Activated CD8-positive, alpha-beta memory T cell treated with anti-CD3 and anti-CD28 coated beads, Interleukin-2, amount 50 U/mL, for 1 hour (primary cell): ENCODE measurements around the gene CRADD.
"Not testable (repeated sequence)": the region's sequence is repeated elsewhere in the genome, so short reads cannot be mapped to it uniquely, and the experiment has no call there.

Source experiments
- DNase-seq: peaks from one replicate; pipeline ENCODE4 v3.0.0-alpha.2; 2020; ENCODE audit errors: extremely low read depth

Gene CRADD

DNA sequence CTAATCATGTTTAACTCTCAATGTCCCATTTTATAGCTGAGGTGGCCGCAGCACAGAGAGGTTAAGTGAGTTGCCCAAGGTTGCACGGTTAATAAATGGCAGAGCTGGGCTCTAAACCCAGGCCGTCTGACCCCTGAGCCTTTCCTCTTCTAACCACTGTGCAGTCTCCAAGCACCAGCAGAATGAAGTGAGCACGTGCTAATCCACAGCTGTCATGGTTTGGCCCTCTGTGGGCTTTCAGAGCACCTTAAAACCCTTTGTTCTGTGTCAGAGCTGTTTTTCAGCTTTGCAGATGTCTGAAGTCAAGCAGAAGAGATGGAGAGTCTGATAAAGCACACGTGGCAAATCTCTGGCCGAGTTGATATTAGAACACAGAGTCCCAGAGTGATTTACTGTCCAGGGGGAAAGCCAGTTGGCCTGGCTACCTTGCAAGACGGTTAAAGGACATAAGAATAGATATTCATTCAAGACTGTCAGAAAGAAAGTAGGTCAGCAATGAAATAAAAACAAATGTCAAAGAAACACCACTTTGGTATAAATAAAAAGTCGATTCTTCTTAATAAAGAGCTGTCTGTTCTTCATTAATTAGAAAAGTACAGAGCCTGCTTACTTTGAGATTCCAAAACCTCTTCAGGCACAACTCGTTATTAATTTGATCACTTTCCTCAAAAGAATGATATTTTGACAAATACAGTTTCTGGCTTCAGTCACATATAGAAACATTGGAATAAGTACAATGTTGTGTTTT, 107.3 kb downstream of the CRADD start:
- DNase-seq = no peak

DNA sequence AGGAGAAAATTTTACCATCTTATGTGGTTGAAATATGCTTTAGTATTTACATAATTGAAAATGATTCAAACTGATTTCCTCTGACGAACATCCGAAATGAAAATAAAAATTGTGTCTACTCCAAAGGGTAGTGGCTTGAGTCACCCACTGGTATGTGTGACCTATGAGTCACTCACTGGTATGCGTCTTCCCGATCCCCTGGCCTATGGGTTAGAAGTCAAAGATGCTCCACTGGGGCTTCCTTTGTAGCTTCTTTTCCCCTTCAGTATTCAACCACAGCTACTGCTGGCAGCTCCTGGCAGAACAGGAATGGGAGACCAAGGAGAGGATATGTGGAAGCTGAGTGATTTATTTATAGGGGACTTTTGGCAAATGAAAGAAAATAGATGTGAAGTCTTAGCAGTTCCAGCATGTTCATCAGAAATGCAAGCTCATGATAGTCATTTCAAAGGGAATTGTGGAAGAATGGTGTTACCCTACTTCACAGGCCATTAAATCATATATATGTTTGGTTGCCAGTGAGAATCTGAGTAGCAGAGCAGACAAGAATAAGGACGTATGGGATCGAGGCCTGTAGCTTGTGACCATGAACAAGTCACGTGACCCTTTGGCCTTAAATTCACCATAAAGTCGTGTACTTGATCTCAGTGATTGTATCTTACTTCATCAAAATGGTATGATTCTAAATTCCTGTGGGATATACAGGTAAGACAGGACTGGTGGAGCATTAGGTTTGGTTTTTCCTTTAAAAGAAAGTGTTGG, 108.3 kb downstream of the CRADD start:
- DNase-seq = no peak

DNA sequence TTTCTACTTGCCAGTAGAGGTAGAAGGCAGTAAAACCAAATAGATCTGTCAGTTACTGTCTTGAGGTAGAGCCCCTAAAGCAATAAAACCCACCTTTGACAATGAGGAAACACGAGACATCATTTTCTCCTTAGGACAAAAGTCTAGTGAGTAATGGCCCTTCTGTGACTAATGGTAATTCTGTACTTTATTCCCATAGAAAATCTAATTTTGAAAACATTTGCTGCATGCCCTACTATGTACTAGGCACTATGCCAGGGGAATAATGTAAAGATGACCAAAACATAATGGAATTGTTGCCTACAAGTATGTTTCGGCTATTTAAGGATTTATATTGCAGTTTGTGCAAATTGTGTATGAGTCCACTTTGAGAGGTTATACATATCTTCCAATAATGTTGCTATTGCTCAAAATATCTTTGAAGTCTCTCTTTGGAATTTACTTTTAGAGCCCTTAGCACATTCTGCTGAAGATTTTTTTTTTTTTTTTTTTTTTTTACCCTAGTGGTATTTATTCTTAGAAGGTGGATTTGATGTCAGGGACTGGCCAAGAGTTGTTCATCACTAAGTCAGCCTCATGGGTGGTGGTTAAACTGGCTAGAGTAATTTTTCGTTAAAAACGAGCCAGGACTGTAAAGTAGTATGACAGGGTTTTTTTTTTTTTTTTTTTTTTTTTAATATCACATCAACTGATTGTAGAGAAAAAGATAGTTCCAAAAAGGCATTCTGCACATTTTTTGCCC, 109.7 kb downstream of the CRADD start:
- no peak for DNase-seq

DNA sequence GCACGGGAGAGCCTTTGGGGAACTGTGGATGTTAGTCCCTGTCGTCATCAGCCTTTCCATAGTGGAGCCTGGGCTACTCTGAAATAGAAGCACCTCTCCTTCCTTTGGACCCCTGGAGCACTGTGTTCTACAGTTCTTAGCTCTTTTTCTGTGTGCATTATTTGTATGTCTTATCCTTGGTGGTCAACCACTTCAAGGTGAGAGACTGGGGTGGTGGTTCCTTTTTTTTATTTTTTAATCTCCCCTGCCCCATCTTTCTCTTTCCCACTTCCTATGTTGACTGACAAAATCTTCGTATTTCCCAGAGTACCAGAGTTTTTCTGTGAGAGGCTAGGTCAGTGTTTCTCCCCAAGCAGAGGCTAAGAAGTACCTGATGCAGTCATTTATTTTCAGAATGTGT, 111.7 kb downstream of the CRADD start:
- DNase-seq = no peak

DNA sequence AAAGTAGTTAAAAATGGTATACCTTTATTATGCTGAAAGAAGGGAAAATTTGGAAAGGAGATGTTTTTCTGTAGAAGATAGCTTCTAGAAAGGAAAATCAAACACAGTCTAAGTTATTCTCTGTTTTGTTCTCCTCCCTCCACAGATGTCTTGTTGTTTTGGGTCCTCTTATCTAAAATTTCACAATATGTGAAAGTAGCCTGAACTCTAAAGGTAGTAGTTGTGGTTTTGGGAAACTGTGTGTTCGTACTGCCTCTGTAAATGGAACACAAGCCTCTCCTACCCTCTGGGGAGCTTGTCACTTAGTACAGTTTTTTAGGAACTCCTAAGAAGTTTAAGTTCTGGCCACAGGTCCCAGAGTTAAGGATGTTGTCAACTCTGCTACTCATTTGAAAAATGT, 112.6 kb downstream of the CRADD start:
- DNase-seq = no peak

DNA sequence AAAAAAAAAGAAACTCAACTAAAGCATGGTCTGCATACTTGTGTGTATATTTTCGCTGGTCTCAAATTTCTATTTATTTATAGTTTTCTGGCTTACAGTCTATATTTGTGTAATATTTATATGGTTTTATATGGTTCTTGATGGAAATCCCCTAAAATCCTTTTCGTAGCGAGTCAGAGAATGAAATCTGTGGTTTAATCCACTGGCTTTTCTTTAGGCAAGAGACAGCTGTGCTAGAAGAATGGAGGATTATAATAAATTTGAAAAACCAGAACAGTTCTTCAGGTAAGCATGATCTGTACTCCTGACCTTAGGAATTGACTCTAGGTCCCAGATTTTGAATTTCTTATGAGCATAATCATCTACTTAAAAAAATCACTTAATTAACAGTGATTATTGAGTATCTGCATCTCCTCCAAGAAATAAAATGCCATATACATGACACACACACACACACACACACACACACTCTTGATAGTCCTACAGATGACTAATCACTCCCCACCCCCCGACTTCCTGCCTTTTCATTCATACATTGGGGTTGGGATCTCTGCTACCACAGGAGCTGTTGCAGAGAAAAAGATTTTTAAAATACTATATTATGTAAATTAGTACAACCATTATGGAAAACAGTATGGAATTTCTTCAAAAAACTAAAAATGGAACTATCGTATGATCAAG, 113.4 kb downstream of the CRADD start:
- DNase-seq = no peak

DNA sequence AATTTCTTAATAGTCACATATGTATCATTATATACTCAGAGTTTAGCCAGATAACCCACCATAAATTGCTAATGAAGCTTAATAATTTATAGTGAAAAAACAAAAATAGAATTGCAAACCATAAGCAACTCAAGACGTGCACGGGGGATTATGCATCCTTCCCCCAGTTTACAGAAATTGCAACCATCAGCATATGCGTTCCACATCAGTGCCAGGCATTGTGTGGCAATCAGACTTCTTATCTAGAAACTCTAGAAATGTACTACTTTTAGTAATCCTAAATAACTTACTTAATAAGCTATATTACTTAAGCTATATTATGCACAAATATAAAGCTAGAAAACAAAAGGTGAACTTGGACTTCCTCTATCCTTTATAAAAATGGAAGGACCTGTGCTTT, 115.8 kb downstream of the CRADD start:
- no peak for DNase-seq

DNA sequence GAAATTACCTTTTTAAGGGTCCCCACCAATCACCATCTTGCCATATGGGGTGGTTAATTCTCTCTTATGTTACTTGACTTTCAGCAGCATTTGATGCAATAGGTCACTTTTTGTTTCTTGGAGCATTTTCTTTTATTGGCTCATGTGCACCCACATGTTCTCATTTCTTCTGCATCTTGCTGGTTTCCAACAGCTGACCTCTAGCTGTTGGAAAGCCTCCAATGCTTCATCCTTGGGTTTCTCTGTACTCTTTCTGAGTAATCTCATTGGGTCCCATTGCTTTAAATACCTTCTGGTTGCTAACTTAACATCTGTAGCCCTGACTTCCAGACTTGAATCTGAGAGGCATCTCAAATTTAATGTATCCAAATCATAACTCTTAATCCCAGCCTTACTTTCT, 116.8 kb downstream of the CRADD start:
- DNase-seq = no peak

DNA sequence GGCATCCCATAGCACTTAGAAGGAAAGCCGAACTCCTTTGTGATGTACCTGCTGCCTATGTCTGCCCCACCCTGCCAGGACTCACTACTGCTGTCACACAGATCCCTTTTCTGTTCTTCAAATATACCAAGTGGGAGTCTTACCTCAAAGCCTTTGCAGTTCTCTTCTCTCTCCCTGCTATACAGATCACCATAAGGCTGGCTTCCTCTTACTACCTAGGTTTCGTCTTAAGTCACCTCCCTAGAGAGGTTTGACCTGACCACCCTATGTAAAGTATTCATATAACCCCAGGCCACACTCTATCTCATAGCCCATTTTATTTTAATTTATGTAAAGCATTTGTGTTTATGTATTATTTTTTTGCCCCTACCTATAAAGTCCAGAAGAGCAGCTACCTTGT, 117.6 kb downstream of the CRADD start:
- DNase-seq = no peak

DNA sequence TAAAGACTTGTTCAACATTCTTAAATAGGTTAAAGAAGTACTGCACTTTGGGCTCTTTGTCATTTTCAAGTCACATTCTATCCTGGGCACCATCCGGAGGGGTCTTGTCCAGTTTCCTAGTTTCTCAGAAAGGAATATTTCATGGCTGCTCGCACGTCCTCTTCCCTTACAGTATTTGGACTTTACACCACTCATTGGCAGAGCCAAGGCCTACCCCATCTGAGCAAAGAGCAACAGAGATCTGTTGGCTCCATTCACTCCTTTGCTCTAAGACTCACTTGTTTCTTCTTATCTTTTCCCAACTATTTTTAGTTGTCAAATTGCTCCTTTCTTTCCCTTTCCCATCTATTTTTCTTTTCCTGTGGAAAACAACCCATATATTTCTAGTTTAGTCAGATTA, 118.2 kb downstream of the CRADD start:
- no peak for DNase-seq

DNA sequence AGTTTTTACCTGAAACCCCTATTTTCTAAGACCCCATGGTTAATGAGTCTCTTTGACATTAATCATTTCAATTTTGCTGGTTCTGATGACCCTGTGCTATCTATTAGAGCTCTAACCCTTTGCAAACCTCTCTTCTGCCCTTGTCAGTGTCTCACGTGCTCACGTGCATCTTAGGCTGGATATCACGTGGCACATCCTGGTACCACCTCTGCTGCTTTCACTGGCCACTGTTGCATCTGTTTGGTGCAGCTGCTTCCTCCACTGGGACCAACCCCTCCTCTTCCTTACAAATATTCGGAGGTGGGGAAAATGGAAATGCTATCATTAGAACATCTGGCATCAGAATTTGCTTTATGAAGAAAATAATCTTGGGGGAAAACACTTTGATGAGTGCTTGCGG, 119.6 kb downstream of the CRADD start:
- DNase-seq = no peak

DNA sequence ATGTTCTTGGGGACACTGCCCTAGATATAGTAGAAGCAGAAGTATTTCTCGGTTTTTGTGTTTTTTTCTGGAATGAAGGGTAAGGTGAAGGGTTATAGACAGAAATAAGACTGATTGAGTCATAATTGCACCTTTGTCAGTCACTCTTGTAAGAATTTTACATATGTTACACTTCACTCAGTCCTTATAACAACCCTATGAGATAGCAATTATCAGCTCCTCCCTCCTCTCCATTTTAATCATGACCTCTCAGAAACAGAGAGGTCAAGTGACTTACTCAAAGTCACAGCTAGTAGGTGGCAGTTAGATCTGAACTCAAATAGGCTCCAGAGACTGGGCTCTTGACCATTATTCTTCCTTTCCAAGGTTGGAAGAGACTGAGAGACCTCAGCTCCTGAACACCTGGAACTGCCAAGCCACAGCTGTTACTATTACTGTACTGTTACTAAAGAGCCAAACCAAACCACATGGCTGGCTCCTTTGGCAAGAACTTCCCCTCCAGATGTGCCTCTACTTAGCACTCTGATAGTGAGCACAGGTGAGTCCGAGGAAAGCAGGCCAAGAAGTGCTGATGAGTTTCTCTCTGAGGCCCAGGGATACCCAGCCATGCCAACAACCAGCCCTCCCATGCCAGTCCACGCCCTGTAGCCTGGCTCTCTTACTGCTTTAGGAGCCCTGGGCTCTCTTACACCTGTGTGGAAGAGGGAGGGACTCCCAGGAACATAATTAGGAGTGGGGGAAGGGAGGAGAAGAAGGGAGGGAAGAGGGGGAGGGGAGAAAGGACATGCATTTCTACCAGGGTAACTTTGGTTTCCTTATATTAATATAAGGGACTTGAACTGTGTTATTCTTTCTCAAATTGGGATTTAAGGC, 121.3 kb downstream of the CRADD start:
- no peak for DNase-seq

DNA sequence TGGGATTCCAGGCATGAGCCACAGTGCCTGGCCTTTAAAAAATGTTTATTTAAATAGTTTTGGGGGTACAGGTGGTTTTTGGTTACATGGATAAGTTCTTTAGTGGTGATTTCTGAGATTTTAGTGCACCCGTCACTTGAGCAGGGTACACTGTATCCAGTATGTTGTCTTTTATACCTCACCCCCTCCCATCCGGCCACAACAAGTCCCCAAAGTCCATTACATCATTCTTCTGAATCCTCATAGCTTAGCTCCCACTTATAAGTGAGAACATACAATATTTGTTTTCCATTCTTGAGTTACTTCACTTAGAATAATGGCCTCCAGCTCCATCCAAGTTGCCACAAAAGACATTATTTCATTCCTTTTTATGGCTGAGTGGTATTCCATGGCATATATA, 124.5 kb downstream of the CRADD start:
- not testable (repeated sequence) for DNase-seq

DNA sequence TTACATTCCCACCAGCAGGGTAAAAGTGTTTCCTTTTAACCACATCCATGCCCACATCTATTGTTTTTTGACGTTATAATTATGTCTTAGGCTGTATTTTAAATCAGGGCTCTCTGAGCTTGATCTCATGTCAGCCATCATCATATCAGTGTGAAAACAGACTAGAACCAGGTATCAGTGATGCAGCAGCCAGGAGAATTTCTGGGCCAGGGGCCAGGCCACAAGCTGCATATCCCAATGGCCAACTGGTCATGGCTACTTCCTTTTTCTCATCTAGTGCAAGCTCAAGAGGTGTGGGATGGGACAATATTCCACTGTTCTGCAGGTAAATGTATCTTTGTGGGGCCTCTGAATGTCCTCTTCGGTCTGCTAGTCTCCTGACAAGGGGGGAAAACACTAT, 125.1 kb downstream of the CRADD start:
- no peak for DNase-seq

DNA sequence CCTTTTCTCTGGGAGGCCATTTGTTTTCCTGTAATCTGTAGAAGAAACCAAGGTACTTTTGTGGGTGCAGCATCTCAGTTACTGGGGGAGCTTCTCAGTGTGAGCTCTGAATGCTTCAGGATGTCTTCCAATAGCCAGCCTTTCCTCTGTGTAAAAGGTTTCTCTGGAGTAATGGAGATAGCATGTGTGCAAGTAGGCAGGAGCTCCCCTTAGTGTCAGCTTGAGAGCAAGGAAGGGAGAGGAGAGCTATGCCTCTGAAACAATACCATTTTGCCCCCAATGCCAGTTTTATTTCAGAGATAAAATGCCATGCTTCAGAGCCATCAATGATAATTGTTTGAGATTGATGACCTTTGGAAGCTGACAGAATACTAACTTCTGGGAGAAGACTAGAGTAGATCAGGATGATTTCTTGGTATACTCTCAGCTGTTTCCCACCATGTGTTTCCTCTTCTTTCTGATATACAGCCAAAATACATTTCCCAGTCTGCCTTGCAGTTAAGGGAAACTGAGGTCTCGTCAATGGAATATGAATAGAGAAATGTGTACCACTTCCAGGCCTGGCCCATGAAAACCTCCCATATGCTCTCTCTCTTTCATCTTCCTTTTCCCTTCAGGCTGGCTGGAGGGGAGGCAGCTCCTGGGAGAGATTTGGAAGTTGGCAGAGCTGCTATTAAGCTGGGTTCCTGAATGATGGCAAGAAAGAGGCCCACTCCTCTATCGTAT, 125.7 kb downstream of the CRADD start:
- DNase-seq = no peak

DNA sequence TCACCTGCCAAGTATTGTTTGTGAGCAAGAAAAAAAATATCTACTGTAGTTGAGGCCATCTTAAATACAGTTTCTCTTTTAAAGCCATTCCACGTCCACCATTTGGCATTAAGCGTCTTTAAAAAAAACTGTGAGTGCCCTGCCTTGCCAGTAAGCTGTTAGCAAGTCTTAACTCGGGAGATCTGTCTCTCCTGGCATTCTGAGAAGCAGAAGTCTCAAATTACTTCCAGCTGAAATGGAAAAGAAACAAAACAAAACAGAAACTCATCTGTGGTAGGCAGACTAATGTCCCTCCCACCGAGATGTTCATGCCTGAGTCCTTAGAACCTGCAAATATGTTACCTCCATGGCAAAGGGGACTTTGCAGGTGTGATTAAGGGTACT, 126.2 kb downstream of the CRADD start:
- DNase-seq = no peak

DNA sequence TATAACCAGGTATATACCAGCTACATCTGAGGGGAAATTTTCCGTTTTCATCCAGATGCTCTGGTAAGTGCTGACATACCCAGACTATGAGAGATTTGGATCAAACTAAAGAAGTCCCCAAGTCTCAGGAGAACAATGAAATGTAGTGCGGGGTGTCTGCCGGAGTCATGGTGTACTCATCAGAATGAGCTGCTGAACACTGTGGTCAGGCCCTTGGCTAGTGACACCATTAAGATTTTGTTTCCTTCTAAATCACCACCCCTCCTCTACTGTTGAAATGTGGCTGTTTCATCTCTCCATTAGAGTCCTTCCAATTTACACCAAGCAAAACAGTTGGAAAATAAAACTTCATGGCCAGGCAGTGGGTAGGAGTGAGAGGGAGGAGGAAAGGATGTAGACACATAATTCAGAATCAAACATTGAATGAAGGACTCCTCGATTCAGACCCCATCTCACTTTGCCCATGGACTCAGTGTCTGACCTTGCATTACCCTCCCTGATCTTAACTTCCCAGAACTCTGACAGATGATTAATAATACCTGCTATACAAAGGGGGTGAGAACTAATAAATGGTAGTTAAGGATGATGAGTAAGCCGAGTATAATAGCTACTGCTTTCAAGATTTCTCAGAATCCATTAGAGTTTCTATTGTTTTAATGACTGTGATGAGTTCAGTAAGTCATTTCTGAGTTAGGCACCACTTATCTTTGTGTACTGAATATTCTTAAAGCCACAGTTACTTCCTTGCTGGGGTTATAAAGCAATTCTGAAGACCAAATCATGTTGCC, 127.4 kb downstream of the CRADD start:
- DNase-seq = no peak

DNA sequence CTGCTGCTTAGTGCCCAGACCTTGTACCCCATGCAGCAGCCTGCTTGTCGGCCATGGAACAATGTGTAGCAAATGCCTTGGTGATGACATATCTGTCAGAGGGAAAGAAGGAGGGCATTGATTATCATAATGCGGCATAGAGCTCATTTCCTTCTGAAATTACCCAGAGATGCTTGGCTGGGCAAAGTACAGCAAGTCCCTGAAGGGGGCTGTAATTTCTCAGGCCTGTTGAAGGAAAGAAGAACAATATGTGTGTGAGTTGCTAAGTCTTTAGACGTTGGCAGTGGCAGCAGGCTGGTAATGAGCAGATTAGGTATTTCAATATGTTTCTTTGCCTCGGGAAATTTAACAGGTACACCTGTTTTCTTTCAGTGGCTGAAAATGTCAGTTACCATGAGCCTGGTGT, 128.6 kb downstream of the CRADD start:
- DNase-seq = no peak

DNA sequence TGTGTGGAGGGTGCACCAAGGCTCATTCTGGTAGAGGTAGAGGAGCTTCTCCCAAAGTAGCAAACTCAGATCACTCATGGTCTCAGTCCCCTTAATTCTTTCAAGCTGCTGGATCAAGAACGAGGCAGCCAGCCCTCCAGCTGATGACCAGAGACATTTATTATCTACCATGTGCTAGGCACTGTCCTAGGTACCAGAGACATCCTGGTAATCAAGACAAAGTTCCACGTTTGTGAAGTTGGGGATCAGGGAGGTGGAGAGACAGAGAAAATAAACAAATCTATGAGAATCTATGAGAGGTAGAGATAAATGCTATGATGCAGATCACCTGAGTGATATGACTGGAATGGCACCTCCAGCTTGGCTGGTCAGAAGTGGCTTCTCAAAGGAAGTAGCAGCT, 130.2 kb downstream of the CRADD start:
- DNase-seq = no peak
